GM23338 (cell line): ENCODE measurements around the gene FGGY. TPM values are rescaled to one million over a fixed set of nuclear protein-coding genes. Genes with fewer than 3 reads are reported as not detected.

Experiments used
- ATAC-seq: fragments of 200-7000 bp; cut with Tn5 transposase; 3 replicates; pipeline ENCODE4 v1.9.1; 2020
- DNase-seq: peaks from one replicate; pipeline ENCODE4 v3.0.0-alpha.2; 2015; ENCODE audit warnings: low spot score
- H2AFZ ChIP-seq: fragments of 200-600 bp; sonication (generic); 2 replicates; pipeline ENCODE4 v1.8.0; 2016; ENCODE audit warnings: antibody characterized with exemption, mild to moderate bottlenecking, moderate library complexity
- H3F3A ChIP-seq: fragments of 200-600 bp; sonication (generic); replicated peaks from 2 replicates; pipeline ENCODE4 v1.8.0; 2017; ENCODE audit warnings: antibody characterized with exemption, mixed run types, low read depth
- H3K27ac ChIP-seq: fragments of 200-600 bp; sonication (generic); 2 replicates; pipeline ENCODE4 v1.6.1; 2016; ENCODE audit warnings: low read depth
- H3K27me3 ChIP-seq: fragments of 200-600 bp; sonication (generic); 2 replicates; pipeline ENCODE4 v1.8.0; 2016; ENCODE audit warnings: mild to moderate bottlenecking, mixed run types, moderate library complexity; ENCODE audit not compliant: insufficient read depth
- H3K36me3 ChIP-seq: fragments of 200-600 bp; sonication (generic); 2 replicates; pipeline ENCODE4 v1.8.0; 2016; ENCODE audit warnings: mild to moderate bottlenecking; ENCODE audit not compliant: insufficient read depth
- H3K4me1 ChIP-seq: fragments of 200-600 bp; sonication (generic); 2 replicates; pipeline ENCODE4 v1.8.0; 2016; ENCODE audit warnings: mild to moderate bottlenecking, moderate library complexity; ENCODE audit not compliant: insufficient read depth
- H3K4me2 ChIP-seq: fragments of 200-600 bp; sonication (generic); 2 replicates; pipeline ENCODE4 v1.7.1; 2017; ENCODE audit warnings: mixed run types
- H3K4me3 ChIP-seq: fragments of 200-600 bp; sonication (generic); 2 replicates; pipeline ENCODE4 v1.6.1; 2016; ENCODE audit warnings: mixed run types
- H3K79me2 ChIP-seq: fragments of 200-600 bp; sonication (generic); replicated peaks from 2 replicates; pipeline ENCODE4 v1.8.0; 2017; ENCODE audit warnings: mild to moderate bottlenecking; ENCODE audit not compliant: insufficient read depth
- H3K9me2 ChIP-seq: fragments of 200-600 bp; sonication (generic); 2 replicates; pipeline ENCODE4 v1.8.0; 2017; ENCODE audit not compliant: insufficient read depth
- H4K20me1 ChIP-seq: fragments of 200-600 bp; sonication (generic); replicated peaks from 2 replicates; pipeline ENCODE4 v1.8.0; 2017; ENCODE audit warnings: mild to moderate bottlenecking; ENCODE audit not compliant: insufficient read depth
- H3K27ac Mint-ChIP-seq: 2 replicates; pipeline ENCODE4 v1.8.0; 2020; ENCODE audit warnings: inconsistent platforms, mild to moderate bottlenecking, moderate library complexity, mixed read lengths
- H3K27me3 Mint-ChIP-seq: 3 replicates; pipeline ENCODE4 v1.8.0; 2022; ENCODE audit warnings: low read depth, mild to moderate bottlenecking, moderate library complexity, mixed read lengths, inconsistent platforms; ENCODE audit not compliant: insufficient read depth, poor library complexity
- H3K36me3 Mint-ChIP-seq: 3 replicates; pipeline ENCODE4 v1.8.0; 2021; ENCODE audit warnings: low read depth, mild to moderate bottlenecking, inconsistent platforms, moderate library complexity, mixed read lengths
- H3K4me1 Mint-ChIP-seq: 3 replicates; pipeline ENCODE4 v1.8.0; 2020; ENCODE audit warnings: mild to moderate bottlenecking, inconsistent platforms, mixed read lengths
- H3K4me3 Mint-ChIP-seq: 3 replicates; pipeline ENCODE4 v1.8.0; 2021; ENCODE audit warnings: moderate library complexity, mild to moderate bottlenecking, inconsistent platforms, mixed read lengths
- H3K9me3 Mint-ChIP-seq: 3 replicates; pipeline ENCODE4 v1.8.0; 2020; ENCODE audit warnings: moderate library complexity, mild to moderate bottlenecking, inconsistent platforms, mixed read lengths
- CREB1 ChIP-seq: fragments of 250-450 bp; sonication (Bioruptor Pico); IDR thresholded peaks from 2 replicates; pipeline ENCODE4 v1.5.0; 2020; ENCODE audit warnings: low read depth, mild to moderate bottlenecking, moderate library complexity
- CTCF ChIP-seq, 2 experiments: fragments of 200-600 bp in 1 of 2; sonication (generic) in 1 of 2; conservative IDR thresholded peaks; 2 replicates each; pipeline versions ENCODE4 v1.5.1 to v1.6.1; 2016 to 2017; ENCODE audit warnings: antibody characterized with exemption in 2 of 2, low read depth in 2 of 2, mild to moderate bottlenecking in 2 of 2, moderate library complexity in 1 of 2
- ETS1 ChIP-seq: IDR thresholded peaks from 2 replicates; pipeline ENCODE4 v1.6.1; 2016; ENCODE audit warnings: antibody characterized with exemption
- EZH2 ChIP-seq: fragments of 200-600 bp; sonication (generic); IDR thresholded peaks from one replicate; pipeline ENCODE4 v1.8.0; 2017; ENCODE audit warnings: antibody characterized with exemption, mild to moderate bottlenecking, low read depth; ENCODE audit not compliant: unreplicated experiment
- EZH2phosphoT487 ChIP-seq: fragments of 200-600 bp; sonication (generic); IDR thresholded peaks from one replicate; pipeline ENCODE4 v1.8.1; 2018; ENCODE audit warnings: antibody characterized with exemption; ENCODE audit not compliant: unreplicated experiment
- JUNB ChIP-seq: IDR thresholded peaks from one replicate; pipeline ENCODE4 v1.6.1; 2016; ENCODE audit warnings: antibody characterized with exemption; ENCODE audit not compliant: unreplicated experiment
- NANOG ChIP-seq: IDR thresholded peaks from 2 replicates; pipeline ENCODE4 v1.6.1; 2016; ENCODE audit warnings: antibody characterized with exemption, borderline replicate concordance
- POLR2AphosphoS5 ChIP-seq: IDR thresholded peaks from 2 replicates; pipeline ENCODE4 v1.6.1; 2016; ENCODE audit warnings: antibody characterized with exemption, low read depth
- REST ChIP-seq: IDR thresholded peaks from one replicate; pipeline ENCODE4 v1.6.1; 2018; ENCODE audit warnings: antibody characterized with exemption; ENCODE audit not compliant: unreplicated experiment
- ZNF114 ChIP-seq: fragments of 250-450 bp; sonication (Bioruptor Pico); IDR thresholded peaks from 2 replicates; pipeline ENCODE4 v1.5.0; 2020; ENCODE audit warnings: mild to moderate bottlenecking, moderate library complexity
- ZNF331 ChIP-seq: fragments of 250-450 bp; sonication (Bioruptor Pico); IDR thresholded peaks from 2 replicates; pipeline ENCODE4 v1.5.0; 2020; ENCODE audit warnings: low read depth, mild to moderate bottlenecking, moderate library complexity
- ZNF462 ChIP-seq: fragments of 250-450 bp; sonication (Bioruptor Pico); IDR thresholded peaks from 2 replicates; pipeline ENCODE4 v1.5.0; 2020; ENCODE audit warnings: mild to moderate bottlenecking, moderate library complexity
- polyA plus RNA-seq: library from polyadenylated mRNA; unstranded; fragments of >200 nt; fragmentation: Nextera tagmentation; extraction: Ambion mirVana; gene quantifications from 2 replicates; pipeline ENCODE4 v1.2.1, GENCODE V29; 2016
- total RNA-seq: library from RNA; depleted of rRNA; stranded (reverse); fragments of >200 nt; shearing (Covaris generic); gene quantifications from 2 replicates; pipeline ENCODE4 v1.2.3, GENCODE V29; 2014

The FGGY gene
- total and polyA plus RNA-seq, 2 experiments from 2014 or later = 10.9 to 21.4 TPM

GRCh38 chr1:59315529-59316463 lies 18.9 kb downstream of the FGGY start:
- Mint-ChIP-seq H3K27me3 (peaks cover 3% of the 10 kb centered on the region), H3K4me3 (no peak overlapping the region), H3K27ac (no peak overlapping the region), H3K36me3 (peaks cover 12% of the 10 kb centered on the region; the same call in 2 of the 3 replicates), H3K4me1 (peaks cover 14% of the 10 kb centered on the region), H3K9me3 (no peaks in the 10 kb centered on the region; the same call in 2 of the 3 replicates)
- no peaks in the 10 kb centered on the region for H3K27me3 ChIP-seq
- no peak overlapping the region for H3K27ac ChIP-seq
- TF ChIP-seq CTCF (conservative IDR thresholded peaks at IDR 0.05; ENCODE audit: low read depth in 2 of 2) (no peak), NANOG (no peak), ETS1 (no peak), CREB1 (CRISPR knock-in tag) (no peak), ZNF462 (no peak), ZNF331 (CRISPR knock-in tag) (no peak), EZH2phosphoT487 (no peak), EZH2 (no peak), REST (no peak), ZNF114 (CRISPR knock-in tag) (no peak), POLR2AphosphoS5 (no peak), JUNB (no peak)
- H3K36me3 ChIP-seq = no peaks in the 10 kb centered on the region
- H4K20me1 ChIP-seq = no peaks in the 10 kb centered on the region
- ATAC-seq (no peak), DNase-seq (no peak)
- H3K9me2 ChIP-seq = peaks cover 5% of the 10 kb centered on the region; the same call in 1 of the 2 replicates
- no peaks in the 10 kb centered on the region for H3F3A ChIP-seq
- no peak overlapping the region for H3K4me2 ChIP-seq
- peaks cover 11% of the 10 kb centered on the region for H3K4me1 ChIP-seq
- H2AFZ ChIP-seq = no peak overlapping the region
- peaks cover 10% of the 10 kb centered on the region; the same call in 1 of the 2 replicates for H3K79me2 ChIP-seq
- no peak overlapping the region for H3K4me3 ChIP-seq
